GM10248 (cell line): ENCODE results near the gene TMEM25.

ENCODE experiments used
- CTCF ChIA-PET: fragments of 300-600 bp; sonication (Branson Sonifier 250); formaldehyde crosslinking; extraction: SDS; loops from one replicate; lab custom pipeline; 2021; ENCODE audit warnings: antibody characterized with exemption; lab: Yijun Ruan, JAX
- POLR2A ChIA-PET: fragments of 350-650 bp; sonication (Branson Sonifier 250); formaldehyde crosslinking; extraction: SDS; loops from one replicate; lab custom pipeline; 2020; ENCODE audit warnings: antibody characterized with exemption; lab: Yijun Ruan, JAX
- DNase-seq: peaks from one replicate; pipeline ENCODE4 v3.0.0; 2012; ENCODE audit errors: extremely low spot score
- CTCF ChIP-seq: IDR thresholded peaks from 2 replicates; pipeline ENCODE4 v1.5.1; 2012; ENCODE audit warnings: mild to moderate bottlenecking, low read depth; ENCODE audit errors: extremely low read depth, missing control alignments, control extremely low read depth

The TMEM25 gene

GRCh38 chr11:118535261-118535660 lies 4.3 kb downstream of the TMEM25 start:
- ChIA-PET POLR2A (no interaction called here), CTCF (interaction anchor here (1.0 to 1.1 kb wide), 2 partner anchors 9 to 47 kb away, joined by 3 read pairs; no protein-coding TSS in a partner anchor)
- no peak for TF ChIP-seq CTCF
- no peak for DNase-seq

- no peak for DNase-seq
- CTCF ChIA-PET, result interaction anchor here (1.1 to 1.2 kb wide), 2 partner anchors 10 to 14 kb away, joined by 3 to 5 read pairs; no protein-coding TSS in a partner anchor
- TF ChIP-seq CTCF, result no peak
- POLR2A ChIA-PET, result no interaction called here
Observed at GRCh38 chr11:118536726-118537125, 5.7 kb downstream of the TMEM25 start.

GRCh38 chr11:118537409-118537980 lies 6.5 kb downstream of the TMEM25 start:
- no peak for DNase-seq
- ChIA-PET POLR2A (no interaction called here), CTCF (interaction anchor here (1.2 kb wide), 1 partner anchor 14 kb away, joined by 5 read pairs; no protein-coding TSS in a partner anchor)
- no peak for TF ChIP-seq CTCF

- no peak for DNase-seq
Observed at GRCh38 chr11:118544010-118544646, 13.1 kb downstream of the TMEM25 start.

GRCh38 chr11:118544647-118545010 lies 13.6 kb downstream of the TMEM25 start:
- no peak for DNase-seq
- ChIA-PET POLR2A (no interaction called here), CTCF (interaction anchor here (1.1 to 1.7 kb wide), 2 partner anchors 11 to 29 kb away, joined by 4 to 6 read pairs; no protein-coding TSS in a partner anchor)
- no peak for TF ChIP-seq CTCF

More at GRCh38 chr11:118544010-118544646, 13.1 kb downstream of the TMEM25 start:
- no peak for TF ChIP-seq CTCF
- CTCF ChIA-PET, result interaction anchor here (1.0 to 1.7 kb wide), 4 partner anchors 11 to 249 kb away, joined by 3 to 6 read pairs (median 4); no protein-coding TSS in a partner anchor
- POLR2A ChIA-PET, result no interaction called here

- ChIA-PET CTCF (no interaction called here), POLR2A (no interaction called here)
- no peak for TF ChIP-seq CTCF
- DNase-seq, result no peak
Observed at GRCh38 chr11:118545533-118545932, 14.5 kb downstream of the TMEM25 start.
